Measurements from ENCODE around the gene CABP7. TPM values are rescaled to one million over a fixed set of nuclear protein-coding genes. Genes with fewer than 3 reads are reported as not detected.
A peak's percentile ranks its signal among the peaks of the same experiment; 100 is the strongest.

The CABP7 gene
- total RNA-seq, 2 experiments from 2014 or later = 0.06 TPM; not detected in 1

- DNase-seq = no peak
- no peak overlapping the region for H3K4me3 Mint-ChIP-seq
Observed at GRCh38 chr22:29710922-29711593, 8.7 kb upstream of the CABP7 start.

GRCh38 chr22:29712119-29712518 is 7.7 kb upstream of the CABP7 start:
- Mint-ChIP-seq H3K36me3 (no peaks in the 10 kb centered on the region), H3K4me1 (no peaks in the 10 kb centered on the region), H3K27ac (no peak overlapping the region), H3K27me3 (peaks cover 13% of the 10 kb centered on the region), H3K9me3 (no peaks in the 10 kb centered on the region), H3K4me3 (no peak overlapping the region)
- DNase-seq = no peak

More at GRCh38 chr22:29710922-29711593, 8.7 kb upstream of the CABP7 start:
- Mint-ChIP-seq H3K27ac (no peak overlapping the region), H3K27me3 (peaks cover 2% of the 10 kb centered on the region), H3K36me3 (no peaks in the 10 kb centered on the region), H3K4me1 (no peaks in the 10 kb centered on the region), H3K9me3 (no peaks in the 10 kb centered on the region)

- Mint-ChIP-seq H3K36me3 (no peaks in the 10 kb centered on the region), H3K27me3 (peaks cover 22% of the 10 kb centered on the region), H3K4me1 (no peaks in the 10 kb centered on the region), H3K4me3 (no peak overlapping the region), H3K27ac (no peak overlapping the region), H3K9me3 (no peaks in the 10 kb centered on the region)
- DNase-seq = no peak
Observed at GRCh38 chr22:29713156-29713727, 6.6 kb upstream of the CABP7 start.

GRCh38 chr22:29715240-29715639 is 4.6 kb upstream of the CABP7 start:
- H3K27me3 Mint-ChIP-seq = peaks cover 38% of the 10 kb centered on the region
- H3K36me3 Mint-ChIP-seq = no peaks in the 10 kb centered on the region
- H3K27ac Mint-ChIP-seq = no peak overlapping the region
- no peak overlapping the region for H3K4me3 Mint-ChIP-seq
- DNase-seq = no peak
- peaks cover 2% of the 10 kb centered on the region for H3K4me1 Mint-ChIP-seq
- no peaks in the 10 kb centered on the region for H3K9me3 Mint-ChIP-seq

DNA sequence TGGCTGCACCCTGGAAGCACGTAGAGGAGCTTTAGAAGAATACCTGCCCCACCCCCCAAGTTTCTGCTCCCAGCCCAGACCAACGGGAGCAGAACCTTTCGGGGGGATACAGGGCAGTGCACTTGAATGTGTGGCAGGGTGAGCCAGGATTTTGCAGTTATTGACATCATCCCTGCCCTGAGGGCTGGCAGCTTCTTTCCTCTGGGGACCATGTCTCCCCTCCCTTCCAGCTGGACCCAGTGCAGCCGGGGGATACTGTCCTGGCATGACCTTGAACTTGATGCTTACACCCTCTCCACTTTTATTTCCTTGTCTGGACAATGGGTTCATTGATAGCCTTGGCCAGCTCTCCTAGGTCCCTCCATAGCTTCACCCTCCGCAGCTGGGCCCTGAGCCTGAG is 4.1 kb upstream of the CABP7 start:
- Mint-ChIP-seq H3K27ac (no peak overlapping the region), H3K4me3 (no peak overlapping the region), H3K4me1 (peaks cover 2% of the 10 kb centered on the region), H3K27me3 (peaks cover 40% of the 10 kb centered on the region), H3K9me3 (no peaks in the 10 kb centered on the region), H3K36me3 (no peaks in the 10 kb centered on the region)
- DNase-seq = no peak

DNA sequence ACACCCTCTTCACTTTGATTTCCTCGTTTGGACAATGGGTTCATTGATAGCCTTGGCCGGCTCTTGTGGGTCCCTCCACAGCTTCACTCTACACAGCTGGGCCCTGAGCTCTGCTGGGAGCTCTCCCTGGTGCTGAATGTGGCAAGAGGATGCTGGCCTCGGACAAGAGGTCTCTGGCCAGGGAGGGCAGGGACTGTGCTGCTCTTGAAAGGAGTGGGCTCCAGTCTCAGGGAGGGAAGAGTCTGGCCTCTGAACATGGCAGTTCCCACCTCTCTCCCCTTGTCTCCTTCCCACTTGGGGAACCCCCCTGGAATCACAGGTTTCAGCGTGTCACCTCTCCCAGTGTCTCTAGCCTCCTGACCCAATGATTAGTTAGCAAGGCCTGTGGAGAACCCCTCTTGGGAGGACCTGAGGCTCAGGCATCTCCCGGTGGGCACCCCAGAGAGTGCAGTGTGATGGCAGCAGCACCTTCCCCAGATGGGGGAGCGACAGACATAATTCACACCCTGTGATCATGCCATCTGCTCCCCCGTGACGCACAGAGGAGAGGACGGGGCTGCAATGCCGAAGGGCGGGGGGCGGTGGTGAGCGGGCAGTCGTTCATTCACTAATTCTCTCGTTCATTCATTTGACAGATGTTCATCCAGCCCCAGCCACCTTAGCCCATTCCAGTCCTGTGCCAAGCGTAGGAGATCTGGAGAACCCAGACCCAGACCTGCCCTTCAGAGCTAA is 2.8 kb upstream of the CABP7 start:
- Mint-ChIP-seq H3K36me3 (no peaks in the 10 kb centered on the region), H3K27ac (no peak overlapping the region), H3K9me3 (no peaks in the 10 kb centered on the region), H3K4me1 (peaks cover 2% of the 10 kb centered on the region), H3K27me3 (peaks cover 49% of the 10 kb centered on the region), H3K4me3 (no peak overlapping the region)
- DNase-seq = peak; percentile 30

GRCh38 chr22:29717789-29718188 is 2.0 kb upstream of the CABP7 start:
- no peak for DNase-seq
- Mint-ChIP-seq H3K4me1 (peaks cover 2% of the 10 kb centered on the region), H3K4me3 (no peak overlapping the region), H3K27ac (no peak overlapping the region), H3K9me3 (no peaks in the 10 kb centered on the region), H3K36me3 (no peaks in the 10 kb centered on the region), H3K27me3 (peaks cover 50% of the 10 kb centered on the region)

- Mint-ChIP-seq H3K4me3 (peak overlapping the region; percentile 34), H3K27me3 (peaks cover 50% of the 10 kb centered on the region), H3K36me3 (no peaks in the 10 kb centered on the region), H3K4me1 (peaks cover 2% of the 10 kb centered on the region), H3K27ac (no peak overlapping the region), H3K9me3 (no peaks in the 10 kb centered on the region)
- no peak for DNase-seq
Observed at GRCh38 chr22:29718949-29719898, 579 bp upstream of the CABP7 start.

DNA sequence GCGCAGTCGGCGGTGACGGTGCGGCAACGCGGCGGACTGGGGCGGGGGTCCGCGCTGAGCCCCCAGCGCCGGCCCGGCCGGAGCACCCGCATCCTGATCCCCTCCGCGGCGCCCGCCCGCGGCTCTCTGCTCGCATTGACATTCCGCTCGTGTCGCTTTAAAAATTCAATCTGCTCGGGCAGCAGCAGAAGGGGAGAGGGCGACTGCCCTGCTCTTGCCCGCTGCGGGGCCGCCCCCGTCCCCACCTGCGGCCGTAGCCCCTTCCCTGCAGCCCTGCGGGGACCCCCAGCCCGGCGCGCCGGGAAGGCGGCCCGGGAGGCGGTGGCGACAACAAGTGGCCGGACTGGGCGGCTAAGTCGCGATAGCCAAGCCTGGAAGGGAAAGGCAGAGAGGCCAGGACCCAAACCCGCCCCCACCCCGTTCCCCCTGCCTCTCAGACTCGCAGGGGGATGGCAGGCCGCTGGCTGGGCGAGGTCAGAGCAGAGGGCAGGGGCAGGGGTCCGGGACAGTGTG is 1.1 kb downstream of the CABP7 start:
- peaks cover 2% of the 10 kb centered on the region for H3K4me1 Mint-ChIP-seq
- H3K4me3 Mint-ChIP-seq = no peak overlapping the region
- no peak for DNase-seq
- H3K27me3 Mint-ChIP-seq = peaks cover 49% of the 10 kb centered on the region
- H3K36me3 Mint-ChIP-seq = no peaks in the 10 kb centered on the region
- H3K27ac Mint-ChIP-seq = no peak overlapping the region
- H3K9me3 Mint-ChIP-seq = no peaks in the 10 kb centered on the region

DNA sequence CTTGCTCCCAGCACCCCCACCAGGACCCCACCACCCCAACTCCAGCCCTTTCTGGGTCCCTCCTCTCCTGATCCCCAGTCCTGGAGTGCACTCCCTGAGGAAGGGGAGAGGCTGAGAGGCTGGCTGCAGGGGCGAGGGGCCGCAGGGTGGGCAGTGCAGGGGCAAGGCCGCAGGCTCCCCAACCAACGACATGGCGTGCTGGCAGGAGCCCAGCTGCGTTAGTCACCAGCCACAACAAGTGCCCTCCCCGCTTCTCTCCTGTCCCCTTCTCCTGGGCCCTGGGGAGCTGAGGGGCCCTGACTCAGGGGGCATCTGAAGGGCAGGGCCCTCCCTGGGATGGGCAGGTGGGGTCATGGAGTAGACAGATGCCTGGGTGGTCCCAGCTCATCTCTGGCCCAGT is 2.3 kb downstream of the CABP7 start:
- DNase-seq = no peak
- no peaks in the 10 kb centered on the region for H3K9me3 Mint-ChIP-seq
- peaks cover 37% of the 10 kb centered on the region for H3K27me3 Mint-ChIP-seq
- no peak overlapping the region for H3K27ac Mint-ChIP-seq
- no peaks in the 10 kb centered on the region for H3K36me3 Mint-ChIP-seq
- no peak overlapping the region for H3K4me3 Mint-ChIP-seq
- H3K4me1 Mint-ChIP-seq = peaks cover 2% of the 10 kb centered on the region

DNA sequence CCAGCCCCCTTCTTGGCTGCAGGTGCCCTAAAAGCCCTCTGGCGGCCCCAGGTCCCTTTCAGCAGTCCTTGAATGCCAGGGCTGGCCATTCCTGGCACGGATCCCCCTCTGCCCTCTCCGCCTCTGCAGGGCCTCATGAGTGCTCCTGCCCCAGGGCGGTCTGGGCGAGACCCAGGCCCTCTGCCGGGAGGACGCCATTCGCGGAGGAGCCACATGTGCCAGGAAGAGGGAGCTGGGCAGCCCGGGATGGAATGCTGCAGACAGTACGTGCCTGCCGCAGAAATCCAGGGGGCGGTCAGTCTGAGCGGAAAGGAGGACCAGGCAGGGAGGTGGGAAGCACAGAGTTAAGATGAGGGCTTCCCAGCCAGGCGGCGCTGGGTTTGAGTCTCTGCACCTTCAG is 2.8 kb downstream of the CABP7 start:
- DNase-seq = no peak
- Mint-ChIP-seq H3K36me3 (no peaks in the 10 kb centered on the region), H3K4me1 (peaks cover 2% of the 10 kb centered on the region), H3K27me3 (peaks cover 32% of the 10 kb centered on the region), H3K9me3 (no peaks in the 10 kb centered on the region), H3K27ac (no peak overlapping the region), H3K4me3 (no peak overlapping the region)

DNA sequence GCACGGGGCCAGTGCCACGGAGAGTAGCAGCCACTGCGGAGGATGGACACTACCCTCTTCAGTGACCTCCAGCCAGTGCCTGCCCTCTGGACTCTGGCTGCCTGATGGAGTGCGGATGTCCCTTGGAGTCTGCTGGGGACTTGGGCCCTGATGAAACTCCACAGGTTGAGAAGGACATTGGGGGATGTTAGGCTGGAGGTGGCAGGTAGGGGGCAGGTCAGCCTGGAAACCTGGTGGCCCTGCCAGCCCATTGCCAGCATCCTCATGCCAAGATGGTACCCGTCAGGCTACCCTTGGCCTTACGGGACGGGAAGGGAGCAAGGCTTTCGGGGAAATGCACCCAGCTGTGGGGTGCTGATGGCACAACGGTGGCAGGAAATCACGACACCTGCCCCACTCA is 4.0 kb downstream of the CABP7 start:
- Mint-ChIP-seq H3K9me3 (no peaks in the 10 kb centered on the region), H3K27ac (no peak overlapping the region), H3K36me3 (no peaks in the 10 kb centered on the region), H3K27me3 (peaks cover 22% of the 10 kb centered on the region), H3K4me1 (peaks cover 2% of the 10 kb centered on the region), H3K4me3 (no peak overlapping the region)
- no peak for DNase-seq

GRCh38 chr22:29724843-29725242 is 5.0 kb downstream of the CABP7 start:
- Mint-ChIP-seq H3K4me3 (no peak overlapping the region), H3K4me1 (no peaks in the 10 kb centered on the region), H3K9me3 (no peaks in the 10 kb centered on the region), H3K36me3 (no peaks in the 10 kb centered on the region), H3K27me3 (peaks cover 12% of the 10 kb centered on the region), H3K27ac (no peak overlapping the region)
- no peak for DNase-seq

GRCh38 chr22:29726106-29726505 is 6.3 kb downstream of the CABP7 start:
- Mint-ChIP-seq H3K4me3 (no peak overlapping the region), H3K9me3 (no peaks in the 10 kb centered on the region), H3K4me1 (no peaks in the 10 kb centered on the region), H3K27me3 (peaks cover 9% of the 10 kb centered on the region), H3K36me3 (no peaks in the 10 kb centered on the region), H3K27ac (no peak overlapping the region)
- DNase-seq = no peak
